Erythroblast (primary cell): ENCODE measurements around the gene EPHB2.

Source experiments
- GATA1 ChIP-seq: IDR thresholded peaks from 2 replicates; pipeline ENCODE4 v1.6.1; 2011; ENCODE audit warnings: low read depth, mild to moderate bottlenecking, control low read depth, low read length, moderate library complexity
- POLR2A ChIP-seq: IDR thresholded peaks from 2 replicates; pipeline ENCODE4 v1.6.1; 2011; ENCODE audit warnings: mild to moderate bottlenecking, low read length

GRCh38 chr1:22817462-22817861, 106.8 kb downstream of the EPHB2 start:
- TF ChIP-seq POLR2A (no peak), GATA1 (no peak)
